ENCODE data around the gene MCM3AP.
"Not testable (repeated sequence)": the region's sequence is repeated elsewhere in the genome, so short reads cannot be mapped to it uniquely, and the experiment has no call there.

The MCM3AP gene

GRCh38 chr21:46237474-46237873 lies 47.9 kb downstream of the MCM3AP start:
- DNase-seq = no peak

GRCh38 chr21:46234436-46234950 lies 50.9 kb downstream of the MCM3AP start:
- no peak for DNase-seq

- DNase-seq = no peak
These were observed 55.5 kb downstream of the MCM3AP start for GRCh38 chr21:46229923-46230260.

GRCh38 chr21:46229133-46229922 lies 56.1 kb downstream of the MCM3AP start:
- DNase-seq = peak; percentile 49

DNA sequence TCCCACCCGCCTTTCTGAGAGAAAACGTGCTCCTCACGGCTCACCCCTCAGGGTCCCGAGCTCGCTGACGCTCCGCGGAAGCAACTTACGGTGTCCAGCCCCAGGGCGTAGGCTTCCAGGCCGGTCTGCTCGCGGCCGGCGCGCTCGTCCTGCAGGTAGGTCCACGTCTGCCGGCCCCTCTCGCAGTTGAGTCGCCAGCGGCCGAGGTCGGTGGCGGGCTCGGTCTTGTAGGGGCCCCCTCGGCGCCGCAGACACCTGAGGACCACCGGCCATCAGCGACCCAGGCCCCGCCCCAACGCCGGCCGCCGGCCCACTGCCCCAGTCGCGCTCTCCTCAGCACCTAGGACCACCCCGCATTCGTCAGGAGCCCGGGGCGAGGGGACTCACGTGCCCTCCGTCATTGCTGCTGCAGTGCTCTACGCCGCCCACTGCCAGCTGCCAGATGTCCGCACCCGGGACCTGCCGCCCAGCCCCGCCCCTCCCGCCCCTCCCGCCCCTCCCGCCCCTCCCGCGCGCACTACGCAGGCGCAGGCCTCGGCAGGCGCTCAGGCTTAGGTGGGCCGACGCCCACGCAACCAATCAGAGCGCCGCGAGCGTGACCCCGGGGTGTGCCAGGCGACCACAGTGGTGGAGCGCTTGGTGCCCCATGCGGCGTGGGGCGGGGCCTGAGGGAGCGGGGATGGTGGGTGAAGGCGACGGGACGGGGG lies 56.9 kb downstream of the MCM3AP start, which contains the start of gene LSS:
TSS of gene LSS (minus strand) at position 430 of the 707 bp plus-strand sequence. CDS start at position 401, 29 bp downstream.
- peak; percentile 93 for DNase-seq

DNA sequence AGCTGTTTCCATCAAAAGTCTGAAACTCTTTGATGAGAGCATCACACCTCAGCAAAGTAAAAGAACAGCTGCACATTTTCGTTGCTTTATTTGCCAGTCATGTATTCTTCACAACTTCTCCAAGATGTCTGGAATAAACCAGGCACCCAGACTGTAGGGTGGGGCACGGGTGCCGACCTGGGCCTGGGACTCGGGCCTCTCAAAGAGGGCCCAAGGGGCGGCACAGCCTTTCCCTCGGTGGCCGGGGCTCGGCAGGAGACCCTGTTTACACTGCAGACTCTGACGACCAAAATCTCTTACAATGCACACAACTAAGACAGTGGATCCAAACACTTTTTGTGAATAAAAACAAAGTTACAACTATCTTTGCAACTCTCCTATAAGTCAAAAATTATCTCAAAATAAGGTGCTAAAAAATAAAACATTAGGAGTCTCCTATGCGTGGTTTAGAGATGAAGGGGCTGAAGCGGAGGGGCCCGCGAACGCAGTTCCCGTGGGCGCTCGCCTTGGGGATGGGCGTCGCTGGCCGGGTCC lies 57.5 kb downstream of the MCM3AP start:
- DNase-seq = no peak

DNA sequence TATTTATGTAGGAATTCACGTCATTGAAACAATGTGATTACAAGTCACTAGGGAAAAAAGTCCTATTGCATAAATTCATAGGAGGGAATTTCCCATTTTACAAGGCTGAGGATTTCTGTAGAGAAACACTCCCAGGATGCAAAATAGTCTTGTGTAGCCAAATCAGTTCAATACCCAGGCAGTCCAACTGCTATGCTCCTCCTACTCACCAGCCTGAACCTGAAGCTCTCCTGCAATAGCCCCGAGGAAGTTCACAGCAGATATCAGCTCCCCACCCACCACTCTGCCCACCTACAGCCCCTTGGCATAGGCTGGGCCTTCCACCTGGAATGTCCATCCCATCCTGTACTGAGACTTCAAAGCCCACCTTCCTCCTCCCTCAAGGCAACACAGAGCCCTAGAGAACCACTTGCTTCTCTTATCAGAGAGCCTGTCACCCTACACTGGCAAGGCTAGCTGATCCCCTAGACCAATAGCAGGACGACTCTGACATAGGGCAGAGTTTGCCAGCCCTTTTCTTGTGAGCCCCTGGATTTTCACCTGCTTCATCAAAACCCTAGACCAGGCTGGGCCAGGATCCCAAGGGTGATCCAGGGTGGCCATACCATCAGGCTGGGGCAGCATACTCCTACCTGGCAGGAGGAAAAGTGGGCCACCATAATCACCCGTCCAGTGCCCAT lies 58.4 kb downstream of the MCM3AP start:
- peak; percentile 54 for DNase-seq

DNA sequence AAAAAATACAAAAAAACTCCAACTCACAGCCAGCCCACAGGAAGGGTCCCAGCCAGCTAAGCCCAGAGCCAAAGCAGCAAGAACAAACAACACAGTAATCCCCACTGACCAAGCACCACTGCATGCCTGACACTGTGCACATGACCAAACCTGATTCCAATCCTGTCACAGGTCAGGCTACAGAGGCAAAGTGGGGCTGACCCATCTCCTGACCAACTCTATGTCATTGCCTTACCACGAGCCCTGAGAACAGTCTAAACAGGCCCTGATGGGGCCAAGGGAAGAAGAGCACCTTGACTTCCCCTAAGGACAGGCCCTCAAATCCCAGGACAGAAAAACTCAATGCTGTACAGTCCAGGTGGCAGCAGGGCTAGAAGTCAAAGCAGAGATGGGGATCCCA lies 59.3 kb downstream of the MCM3AP start:
- no peak for DNase-seq

- DNase-seq = not testable (repeated sequence)
These were observed 61.8 kb downstream of the MCM3AP start for GRCh38 chr21:46223661-46224060.

DNA sequence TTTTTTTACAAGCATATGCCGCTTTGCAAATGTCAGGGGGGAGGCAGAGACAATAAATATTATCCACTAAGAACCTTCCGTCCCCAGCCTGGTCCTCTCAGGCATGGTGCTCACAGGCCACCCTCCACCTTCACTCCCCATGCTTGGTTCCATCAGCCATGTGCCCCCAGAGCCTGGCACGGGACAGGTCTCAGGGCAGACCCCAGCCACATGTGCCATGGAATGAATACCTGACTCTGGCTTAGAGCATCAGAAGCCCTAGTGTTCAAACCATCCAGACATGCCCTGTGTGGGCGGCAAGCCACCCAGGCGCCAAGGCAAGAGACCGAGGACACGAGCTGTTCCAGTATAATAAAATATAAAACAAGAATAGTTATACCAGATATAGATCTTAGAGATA lies 62.2 kb downstream of the MCM3AP start:
- DNase-seq = no peak

- no peak for DNase-seq
These were observed 62.8 kb downstream of the MCM3AP start for GRCh38 chr21:46222436-46223116.

DNA sequence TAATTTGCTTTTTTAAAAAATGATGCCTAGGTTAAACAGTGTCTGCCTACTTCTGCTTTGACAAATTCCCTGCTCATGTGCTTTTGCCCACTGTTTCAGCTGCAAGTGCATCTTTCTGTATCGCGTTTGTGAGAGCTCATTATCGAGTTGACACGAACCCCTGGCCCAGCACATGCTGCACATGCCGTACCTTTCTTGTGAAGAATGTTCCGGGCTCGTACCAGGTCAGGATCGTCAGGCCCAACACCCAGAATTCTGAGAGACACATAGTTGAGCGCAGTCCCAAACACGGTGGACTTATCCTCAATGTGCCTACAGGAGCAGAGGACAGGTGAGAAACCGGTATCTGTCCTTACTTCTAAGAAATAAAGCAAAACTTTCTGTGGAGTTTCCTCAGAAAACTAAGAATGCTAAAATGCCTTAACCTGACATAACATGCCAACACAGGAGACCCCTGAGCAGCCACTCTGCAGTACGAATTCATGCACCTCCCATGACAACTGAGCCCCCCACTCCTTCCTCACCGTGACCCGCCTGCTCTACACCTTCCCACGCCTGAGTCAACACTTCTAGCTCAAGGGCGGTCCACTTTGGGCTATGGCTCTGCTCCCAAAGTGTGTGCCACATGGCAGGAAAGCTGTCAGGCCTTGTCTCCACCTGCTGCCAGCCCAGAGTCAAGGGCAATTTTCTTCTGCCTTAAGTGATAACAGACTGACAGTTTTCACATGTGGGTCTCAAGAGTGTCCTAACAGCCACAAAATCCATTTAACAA lies 63.6 kb downstream of the MCM3AP start:
- no peak for DNase-seq

DNA sequence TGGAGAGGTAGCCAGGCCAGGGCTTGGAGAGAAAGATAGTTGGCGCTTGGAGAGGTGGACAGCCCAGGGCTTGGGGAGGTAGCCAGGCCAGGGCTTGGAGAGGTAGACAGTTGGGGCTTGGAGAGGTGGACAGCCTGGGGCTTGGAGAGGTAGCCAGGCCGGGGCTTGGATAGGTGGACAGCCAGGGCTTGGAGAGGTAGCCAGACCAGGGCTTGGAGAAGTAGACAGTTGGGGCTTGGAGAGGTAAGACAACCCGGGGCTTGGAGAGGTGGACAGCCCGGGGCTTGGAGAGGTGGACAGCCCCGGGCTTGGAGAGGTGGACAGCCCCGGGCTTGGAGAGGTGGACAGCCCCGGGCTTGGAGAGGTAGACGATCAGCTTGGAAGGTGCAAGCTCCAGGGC lies 64.6 kb downstream of the MCM3AP start:
- DNase-seq = no peak

DNA sequence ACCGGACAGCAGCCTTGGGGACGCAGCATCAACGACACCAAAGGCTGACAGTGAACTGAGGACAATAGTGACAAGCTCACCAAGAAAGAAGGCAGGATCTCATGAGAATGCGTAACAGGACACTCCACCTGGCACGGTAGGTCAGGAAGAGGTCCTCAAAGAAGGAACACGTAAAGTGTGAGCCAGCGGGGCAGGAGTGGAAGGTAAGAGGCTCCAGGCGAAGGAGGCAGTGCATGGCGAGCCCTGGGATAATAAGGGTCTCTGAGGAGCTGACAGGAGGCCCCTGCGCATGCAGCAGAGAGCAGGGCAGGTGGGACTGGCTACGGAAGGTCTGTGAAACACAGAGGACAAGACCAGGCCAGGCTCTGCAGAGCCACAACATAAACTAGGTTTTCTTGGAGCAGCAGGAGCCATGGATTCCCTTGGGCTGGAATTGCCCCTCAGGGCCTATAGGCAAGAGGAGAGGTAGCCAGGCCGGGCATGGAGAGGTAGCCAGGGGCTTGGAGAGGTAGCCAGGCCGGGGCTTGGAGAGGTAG lies 65.1 kb downstream of the MCM3AP start:
- no peak for DNase-seq

- no peak for DNase-seq
These were observed 65.7 kb downstream of the MCM3AP start for GRCh38 chr21:46219591-46220239.

- DNase-seq = no peak
These were observed 66.4 kb downstream of the MCM3AP start for GRCh38 chr21:46218906-46219590.

DNA sequence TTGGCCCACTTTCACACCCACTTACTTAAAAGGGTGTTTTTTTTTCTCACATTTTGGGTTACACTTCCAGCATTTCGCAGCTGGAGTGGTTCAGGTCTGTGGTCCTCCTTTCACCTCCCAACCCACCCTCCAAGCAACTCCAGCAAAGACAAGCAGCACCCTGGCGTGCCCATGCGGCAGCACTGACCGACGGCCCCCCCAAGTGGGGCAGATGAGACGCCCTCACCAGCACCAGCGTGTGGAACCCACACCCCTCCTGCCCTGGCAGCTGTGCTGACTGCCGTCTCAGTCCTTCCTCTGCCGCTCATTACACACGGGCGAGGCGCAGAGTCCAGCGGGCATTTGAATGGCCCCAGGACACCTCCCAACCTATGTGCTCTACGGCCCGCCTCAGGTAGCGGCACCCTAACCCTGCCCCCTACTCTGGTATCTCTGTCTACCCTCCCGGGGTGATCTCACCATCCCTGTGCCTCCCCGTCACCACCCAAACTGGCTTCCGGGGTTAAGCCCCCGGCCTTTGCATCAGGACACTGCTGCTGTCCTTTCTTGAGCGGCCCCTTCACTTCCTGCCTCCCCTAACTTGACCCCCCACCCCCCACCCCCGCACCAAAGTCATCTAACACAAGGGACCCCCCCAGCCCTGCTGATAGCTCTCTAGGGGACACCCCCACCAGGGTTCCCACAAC lies 67.8 kb downstream of the MCM3AP start:
- DNase-seq = no peak

DNA sequence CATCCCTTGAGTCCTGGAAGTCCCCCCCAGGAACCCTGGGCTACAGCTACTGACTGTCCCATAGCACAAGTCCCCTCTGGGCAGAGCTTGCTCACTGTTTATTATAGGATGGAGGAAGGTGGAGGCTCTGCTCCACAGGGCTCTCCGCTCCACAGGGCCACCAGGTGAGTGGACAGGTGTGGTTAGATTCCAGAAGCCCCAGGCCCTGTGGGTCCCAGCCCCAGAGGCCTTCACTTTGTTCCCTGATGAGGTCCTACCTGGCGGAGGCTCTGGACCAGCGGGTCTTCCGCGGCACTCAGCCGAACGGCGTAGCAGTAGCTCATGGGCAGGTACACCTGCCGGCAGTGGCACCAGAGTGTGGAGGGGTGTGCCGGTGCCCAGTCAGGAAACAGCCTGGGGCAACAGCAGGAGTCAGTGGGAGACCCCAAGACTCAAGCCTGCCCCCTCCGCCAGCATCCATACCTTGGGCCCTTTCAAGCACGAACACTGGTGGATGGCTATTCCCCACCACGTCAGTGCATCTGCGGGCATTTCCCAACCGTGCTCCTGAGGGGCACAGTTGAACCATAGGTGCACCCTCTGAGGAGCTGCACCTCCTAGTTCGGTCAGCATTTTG lies 69.2 kb downstream of the MCM3AP start:
- no peak for DNase-seq

DNA sequence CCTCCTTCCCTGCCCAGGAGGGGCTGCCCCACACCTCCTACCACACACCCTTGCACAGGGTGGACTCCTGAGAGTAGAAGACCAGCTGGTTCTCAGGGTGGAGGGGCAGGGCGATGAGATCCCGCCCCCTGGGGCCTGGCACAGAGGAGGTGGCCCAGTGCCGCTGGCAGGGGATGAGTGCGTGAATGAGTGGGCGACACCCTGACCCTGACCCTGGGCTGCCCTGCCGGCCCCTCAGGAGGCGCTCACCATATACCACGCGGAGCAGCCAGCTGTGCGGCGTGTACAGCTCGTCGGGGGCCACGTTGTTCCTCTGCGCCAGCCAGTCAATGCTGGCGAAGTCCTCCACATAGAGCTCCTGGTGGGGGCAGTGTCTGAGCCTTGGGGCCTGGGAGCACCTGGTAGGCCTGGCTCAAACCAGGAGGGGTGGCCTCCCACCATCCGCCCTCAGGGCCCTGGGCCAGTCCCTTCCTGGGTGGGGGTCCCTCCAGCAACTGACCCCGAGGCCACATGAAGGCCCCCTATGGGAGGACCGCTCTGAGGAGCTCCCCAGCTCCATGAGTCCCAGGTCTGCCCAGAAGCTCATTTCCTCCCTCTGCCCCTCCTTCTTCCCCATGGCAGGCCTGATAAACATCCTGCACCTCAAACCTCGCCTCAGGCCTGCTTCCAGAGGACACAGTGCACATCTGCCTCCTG lies 69.8 kb downstream of the MCM3AP start:
- DNase-seq = no peak

Data from NCI-H526 treated with DMSO at 0.1 percent for 48 hours (cell line).